DMS114 treated with DMSO at 0.1 percent for 48 hours (cell line): ENCODE measurements around the gene FUNDC2.

ENCODE experiments used
- DNase-seq: peaks from one replicate; lab custom pipeline; 2025; ENCODE audit not compliant: unreplicated experiment; lab: John Stamatoyannopoulos, UW

FUNDC2 gene

GRCh38 chrX:155023907-155024833 lies 2.5 kb upstream of the FUNDC2 start:
- no peak for DNase-seq

GRCh38 chrX:155026420-155026726 lies 271 bp upstream of the FUNDC2 start:
- no peak for DNase-seq

- DNase-seq, result no peak
These were observed 944 bp downstream of the FUNDC2 start for GRCh38 chrX:155027509-155028066.

DNA sequence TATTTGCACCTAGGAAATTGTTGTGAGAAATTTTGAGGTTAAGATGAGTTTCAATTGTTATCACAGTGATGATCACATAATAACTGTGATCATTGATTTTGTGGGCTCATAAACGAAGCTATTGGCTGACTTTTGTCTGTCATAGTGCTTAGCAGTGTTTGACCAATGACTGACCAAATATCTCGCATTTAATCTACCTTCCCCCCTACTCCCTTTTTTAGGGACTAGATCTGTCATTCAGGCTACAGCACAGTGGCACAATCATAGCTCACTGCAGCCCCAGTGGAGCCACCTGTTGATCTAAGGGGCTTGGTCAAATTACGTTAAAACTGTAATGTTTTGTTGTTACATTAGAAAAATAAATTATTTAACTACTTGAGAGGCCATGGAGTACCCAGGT lies 1.5 kb downstream of the FUNDC2 start:
- no peak for DNase-seq

- no peak for DNase-seq
These were observed 2.2 kb downstream of the FUNDC2 start for GRCh38 chrX:155028877-155029291.

- DNase-seq, result no peak
These were observed 5.0 kb downstream of the FUNDC2 start for GRCh38 chrX:155031657-155032056.

- DNase-seq, result no peak
These were observed 9.0 kb downstream of the FUNDC2 start for GRCh38 chrX:155035688-155036087.

GRCh38 chrX:155046129-155046810 lies 19.6 kb downstream of the FUNDC2 start:
- DNase-seq, result no peak

GRCh38 chrX:155046811-155047528 lies 20.3 kb downstream of the FUNDC2 start:
- no peak for DNase-seq

GRCh38 chrX:155048977-155049619 lies 22.5 kb downstream of the FUNDC2 start:
- peak; percentile 1 for DNase-seq

- no peak for DNase-seq
These were observed 26.3 kb downstream of the FUNDC2 start for GRCh38 chrX:155052738-155053498.

- DNase-seq, result no peak
These were observed 27.0 kb downstream of the FUNDC2 start for GRCh38 chrX:155053656-155054055.

GRCh38 chrX:155054255-155054654 lies 27.6 kb downstream of the FUNDC2 start:
- DNase-seq, result no peak

GRCh38 chrX:155055494-155055893 lies 28.9 kb downstream of the FUNDC2 start:
- no peak for DNase-seq

GRCh38 chrX:155056471-155056870 lies 29.8 kb downstream of the FUNDC2 start:
- no peak for DNase-seq

- peak; percentile 46 for DNase-seq
These were observed 30.5 kb downstream of the FUNDC2 start for GRCh38 chrX:155056877-155057792.

- no peak for DNase-seq
These were observed 35.1 kb downstream of the FUNDC2 start for GRCh38 chrX:155061760-155062159.

DNA sequence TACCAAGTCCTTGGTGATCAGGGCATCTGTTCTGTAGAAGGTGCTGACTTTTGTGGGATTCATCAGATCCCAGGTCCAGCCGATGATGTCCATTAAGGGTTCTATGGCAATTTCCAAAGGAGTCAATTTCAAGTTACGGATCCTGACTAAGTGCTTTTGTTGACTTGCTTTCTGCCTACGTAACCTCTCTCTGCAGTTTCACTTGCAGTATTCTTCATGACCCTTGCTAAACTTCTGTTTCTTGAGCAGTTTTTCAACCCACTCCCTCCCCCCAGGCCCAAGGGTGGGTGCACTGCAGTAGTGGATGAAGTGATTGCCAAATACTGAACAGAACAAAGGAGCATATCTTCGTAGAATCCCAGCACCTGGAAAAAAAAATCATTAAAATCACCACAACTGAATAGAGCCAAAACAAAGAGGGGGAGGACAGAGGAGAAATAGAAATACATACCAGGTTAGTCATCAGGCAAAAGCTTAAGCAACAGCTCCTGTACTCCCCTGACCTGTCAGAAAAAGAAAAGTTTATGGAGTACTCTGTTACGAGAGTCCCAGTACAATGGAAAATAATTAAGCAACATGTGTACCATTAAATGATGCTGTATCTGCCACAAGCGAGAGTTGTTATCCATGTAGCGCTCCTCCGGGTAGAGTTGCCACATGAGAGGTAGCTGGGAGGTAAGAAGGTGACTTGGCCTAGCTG lies 38.5 kb downstream of the FUNDC2 start:
- DNase-seq, result no peak

DNA sequence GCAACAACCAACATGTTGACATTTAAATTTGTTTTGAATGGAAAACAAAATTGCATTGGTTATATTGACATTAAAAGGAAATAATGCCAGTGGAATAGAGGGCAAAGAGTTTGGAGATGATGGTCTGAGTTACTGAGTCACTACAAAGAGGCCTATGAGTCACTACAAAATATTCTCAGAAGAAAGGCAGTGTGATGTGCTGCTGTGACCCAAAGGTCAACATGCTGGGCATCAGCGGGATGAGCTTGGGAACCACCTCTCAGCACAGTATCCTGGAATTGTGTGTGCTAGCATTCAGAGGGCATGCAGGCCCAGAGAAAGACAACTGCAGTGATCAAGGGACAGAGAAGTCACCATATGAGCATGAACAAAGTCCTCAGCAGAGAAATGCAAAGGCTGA lies 41.5 kb downstream of the FUNDC2 start:
- no peak for DNase-seq
